ENCODE results near the gene TMEM184A. TPM values are rescaled to one million over a fixed set of nuclear protein-coding genes. Genes with fewer than 3 reads are reported as not detected.

The TMEM184A gene
- total and polyA plus RNA-seq, 10 of the 15 experiments (the other 5 are each of a cell fraction or from before 2014, with no cell fraction given), result 0.04 to 0.15 TPM; not detected in 8

DNA sequence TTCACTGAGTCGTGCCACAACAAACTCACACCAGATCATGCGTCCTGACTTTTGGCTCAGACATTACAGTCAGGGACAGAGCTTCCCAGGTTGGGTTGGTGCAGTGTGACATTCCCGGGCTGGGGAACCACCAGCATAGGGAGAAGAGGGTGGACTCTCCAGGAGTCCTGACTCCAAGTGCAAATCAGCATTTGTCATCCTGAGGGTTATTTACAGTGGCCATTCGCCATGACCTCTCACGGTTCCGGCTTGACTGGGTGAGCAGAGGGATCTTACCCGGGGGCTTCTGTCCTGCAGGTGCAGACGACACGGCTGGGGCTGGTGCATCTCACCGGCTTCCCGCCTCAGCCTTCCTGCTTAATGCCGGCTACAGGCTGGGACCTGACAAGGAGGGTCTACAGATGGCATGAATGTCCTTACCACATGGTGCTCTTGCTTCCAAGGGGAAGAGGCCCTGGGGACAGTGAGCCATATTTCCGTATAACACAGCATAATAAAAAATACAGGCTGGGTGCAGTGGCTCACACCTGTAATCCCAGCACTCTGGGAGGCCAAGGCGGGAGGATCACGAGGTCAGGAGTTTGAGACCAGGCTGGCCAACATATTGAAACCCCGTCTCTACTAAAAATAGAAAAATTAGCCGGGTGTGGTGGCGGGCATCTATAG lies 39.3 kb downstream of the TMEM184A start:
- ATAC-seq, result no peak
- peaks cover 2% of the 10 kb centered on the region; the same call in 1 of the 3 replicates for H3K9me3 ChIP-seq (replicated peaks; ENCODE audit: control insufficient read depth, insufficient read depth, low read length)
- DNase-seq (ENCODE audit: low read depth, low spot score), result no peak
- TF ChIP-seq, protein P1, sequence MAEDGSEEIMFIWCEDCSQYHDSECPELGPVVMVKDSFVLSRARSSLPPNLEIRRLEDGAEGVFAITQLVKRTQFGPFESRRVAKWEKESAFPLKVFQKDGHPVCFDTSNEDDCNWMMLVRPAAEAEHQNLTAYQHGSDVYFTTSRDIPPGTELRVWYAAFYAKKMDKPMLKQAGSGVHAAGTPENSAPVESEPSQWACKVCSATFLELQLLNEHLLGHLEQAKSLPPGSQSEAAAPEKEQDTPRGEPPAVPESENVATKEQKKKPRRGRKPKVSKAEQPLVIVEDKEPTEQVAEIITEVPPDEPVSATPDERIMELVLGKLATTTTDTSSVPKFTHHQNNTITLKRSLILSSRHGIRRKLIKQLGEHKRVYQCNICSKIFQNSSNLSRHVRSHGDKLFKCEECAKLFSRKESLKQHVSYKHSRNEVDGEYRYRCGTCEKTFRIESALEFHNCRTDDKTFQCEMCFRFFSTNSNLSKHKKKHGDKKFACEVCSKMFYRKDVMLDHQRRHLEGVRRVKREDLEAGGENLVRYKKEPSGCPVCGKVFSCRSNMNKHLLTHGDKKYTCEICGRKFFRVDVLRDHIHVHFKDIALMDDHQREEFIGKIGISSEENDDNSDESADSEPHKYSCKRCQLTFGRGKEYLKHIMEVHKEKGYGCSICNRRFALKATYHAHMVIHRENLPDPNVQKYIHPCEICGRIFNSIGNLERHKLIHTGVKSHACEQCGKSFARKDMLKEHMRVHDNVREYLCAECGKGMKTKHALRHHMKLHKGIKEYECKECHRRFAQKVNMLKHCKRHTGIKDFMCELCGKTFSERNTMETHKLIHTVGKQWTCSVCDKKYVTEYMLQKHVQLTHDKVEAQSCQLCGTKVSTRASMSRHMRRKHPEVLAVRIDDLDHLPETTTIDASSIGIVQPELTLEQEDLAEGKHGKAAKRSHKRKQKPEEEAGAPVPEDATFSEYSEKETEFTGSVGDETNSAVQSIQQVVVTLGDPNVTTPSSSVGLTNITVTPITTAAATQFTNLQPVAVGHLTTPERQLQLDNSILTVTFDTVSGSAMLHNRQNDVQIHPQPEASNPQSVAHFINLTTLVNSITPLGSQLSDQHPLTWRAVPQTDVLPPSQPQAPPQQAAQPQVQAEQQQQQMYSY (CRISPR knock-in tag; IDR thresholded peaks at IDR 0.05), result no peak
- TF ChIP-seq, protein P2, sequence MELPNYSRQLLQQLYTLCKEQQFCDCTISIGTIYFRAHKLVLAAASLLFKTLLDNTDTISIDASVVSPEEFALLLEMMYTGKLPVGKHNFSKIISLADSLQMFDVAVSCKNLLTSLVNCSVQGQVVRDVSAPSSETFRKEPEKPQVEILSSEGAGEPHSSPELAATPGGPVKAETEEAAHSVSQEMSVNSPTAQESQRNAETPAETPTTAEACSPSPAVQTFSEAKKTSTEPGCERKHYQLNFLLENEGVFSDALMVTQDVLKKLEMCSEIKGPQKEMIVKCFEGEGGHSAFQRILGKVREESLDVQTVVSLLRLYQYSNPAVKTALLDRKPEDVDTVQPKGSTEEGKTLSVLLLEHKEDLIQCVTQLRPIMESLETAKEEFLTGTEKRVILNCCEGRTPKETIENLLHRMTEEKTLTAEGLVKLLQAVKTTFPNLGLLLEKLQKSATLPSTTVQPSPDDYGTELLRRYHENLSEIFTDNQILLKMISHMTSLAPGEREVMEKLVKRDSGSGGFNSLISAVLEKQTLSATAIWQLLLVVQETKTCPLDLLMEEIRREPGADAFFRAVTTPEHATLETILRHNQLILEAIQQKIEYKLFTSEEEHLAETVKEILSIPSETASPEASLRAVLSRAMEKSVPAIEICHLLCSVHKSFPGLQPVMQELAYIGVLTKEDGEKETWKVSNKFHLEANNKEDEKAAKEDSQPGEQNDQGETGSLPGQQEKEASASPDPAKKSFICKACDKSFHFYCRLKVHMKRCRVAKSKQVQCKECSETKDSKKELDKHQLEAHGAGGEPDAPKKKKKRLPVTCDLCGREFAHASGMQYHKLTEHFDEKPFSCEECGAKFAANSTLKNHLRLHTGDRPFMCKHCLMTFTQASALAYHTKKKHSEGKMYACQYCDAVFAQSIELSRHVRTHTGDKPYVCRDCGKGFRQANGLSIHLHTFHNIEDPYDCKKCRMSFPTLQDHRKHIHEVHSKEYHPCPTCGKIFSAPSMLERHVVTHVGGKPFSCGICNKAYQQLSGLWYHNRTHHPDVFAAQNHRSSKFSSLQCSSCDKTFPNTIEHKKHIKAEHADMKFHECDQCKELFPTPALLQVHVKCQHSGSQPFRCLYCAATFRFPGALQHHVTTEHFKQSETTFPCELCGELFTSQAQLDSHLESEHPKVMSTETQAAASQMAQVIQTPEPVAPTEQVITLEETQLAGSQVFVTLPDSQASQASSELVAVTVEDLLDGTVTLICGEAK (IDR thresholded peaks at IDR 0.05; ENCODE audit: borderline replicate concordance), result no peak
- TF ChIP-seq FOXK2 (IDR thresholded peaks at IDR 0.05), result no peak
- no peak for TF ChIP-seq ASH2L (IDR thresholded peaks at IDR 0.05; ENCODE audit: borderline replicate concordance, low read depth)
- TF ChIP-seq ETV6 (conservative IDR thresholded peaks at IDR 0.05 in 1 of 2, IDR thresholded peaks at IDR 0.05 in 1 of 2; ENCODE audit: borderline replicate concordance in 1 of 2, low read depth in 1 of 2), result no peak
- no peak for TF ChIP-seq EGR1 (IDR thresholded peaks at IDR 0.05; ENCODE audit: borderline replicate concordance in 1 of 2, low read depth in 2 of 2, low read length in 2 of 2)
- no peak for TF ChIP-seq RAD51 (IDR thresholded peaks at IDR 0.05)
- no peak for TF ChIP-seq BCL3 (IDR thresholded peaks at IDR 0.05; ENCODE audit: borderline replicate concordance, insufficient read depth, low read depth, low read length, poor library complexity, severe bottlenecking)
- TF ChIP-seq, protein P3, sequence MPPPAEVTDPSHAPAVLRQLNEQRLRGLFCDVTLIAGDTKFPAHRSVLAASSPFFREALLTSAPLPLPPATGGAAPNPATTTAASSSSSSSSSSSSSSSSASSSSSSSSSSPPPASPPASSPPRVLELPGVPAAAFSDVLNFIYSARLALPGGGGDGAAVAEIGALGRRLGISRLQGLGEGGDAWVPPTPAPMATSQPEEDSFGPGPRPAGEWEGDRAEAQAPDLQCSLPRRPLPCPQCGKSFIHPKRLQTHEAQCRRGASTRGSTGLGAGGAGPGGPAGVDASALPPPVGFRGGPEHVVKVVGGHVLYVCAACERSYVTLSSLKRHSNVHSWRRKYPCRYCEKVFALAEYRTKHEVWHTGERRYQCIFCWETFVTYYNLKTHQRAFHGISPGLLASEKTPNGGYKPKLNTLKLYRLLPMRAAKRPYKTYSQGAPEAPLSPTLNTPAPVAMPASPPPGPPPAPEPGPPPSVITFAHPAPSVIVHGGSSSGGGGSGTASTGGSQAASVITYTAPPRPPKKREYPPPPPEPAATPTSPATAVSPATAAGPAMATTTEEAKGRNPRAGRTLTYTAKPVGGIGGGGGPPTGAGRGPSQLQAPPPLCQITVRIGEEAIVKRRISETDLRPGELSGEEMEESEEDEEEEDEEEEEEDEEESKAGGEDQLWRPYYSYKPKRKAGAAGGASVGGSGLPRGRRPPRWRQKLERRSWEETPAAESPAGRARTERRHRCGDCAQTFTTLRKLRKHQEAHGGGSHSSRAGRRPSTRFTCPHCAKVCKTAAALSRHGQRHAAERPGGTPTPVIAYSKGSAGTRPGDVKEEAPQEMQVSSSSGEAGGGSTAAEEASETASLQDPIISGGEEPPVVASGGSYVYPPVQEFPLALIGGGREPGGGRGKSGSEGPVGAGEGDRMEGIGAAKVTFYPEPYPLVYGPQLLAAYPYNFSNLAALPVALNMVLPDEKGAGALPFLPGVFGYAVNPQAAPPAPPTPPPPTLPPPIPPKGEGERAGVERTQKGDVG (CRISPR knock-in tag; IDR thresholded peaks at IDR 0.05), result no peak
- TF ChIP-seq NBN (IDR thresholded peaks at IDR 0.05), result no peak

More for the DNA sequence above, 39.3 kb downstream of the TMEM184A start:
- RAD21 ChIA-PET (ENCODE audit: unreplicated experiment), result no interaction called here
- H3K36me3 ChIP-seq (ENCODE audit: control insufficient read depth in 2 of 2, insufficient read depth in 2 of 2, low read length in 1 of 2), result no peaks in the 10 kb centered on the region
- SMC1A ChIA-PET (ENCODE audit: uncharacterized antibody, unreplicated experiment), result no interaction called here
- H3K79me2 ChIP-seq (ENCODE audit: control insufficient read depth, insufficient read depth, low read length), result no peaks in the 10 kb centered on the region
- FAIRE-seq, result no peak
- no TSS peak for BruUV-seq (replicated peaks)
- POLR2A ChIA-PET, result no interaction called here
- WGBS (ENCODE audit: insufficient coverage, insufficient replicate concordance, low lambda C conversion rate, missing lambda C conversion rate), result 67% methylated on average over 18 of the region's 18 CpGs
- H3K4me2 ChIP-seq (ENCODE audit: control insufficient read depth, insufficient read depth), result no peak overlapping the region
- H4K20me1 ChIP-seq (ENCODE audit: control insufficient read depth, insufficient read depth), result no peaks in the 10 kb centered on the region
- intact Hi-C loops (cut with micrococcal nuclease; ENCODE audit: unreplicated experiment), result no loop called here
- H3K4me1 ChIP-seq (ENCODE audit: control insufficient read depth, insufficient read depth, low read length), result peaks cover 10% of the 10 kb centered on the region
- in situ Hi-C loops (cut with MboI), result no loop called here
- CTCF ChIA-PET, result no interaction called here
- H3K27ac ChIP-seq (ENCODE audit: control insufficient read depth, insufficient read depth), result no peak overlapping the region
- H3K4me3 ChIP-seq, result no peak overlapping the region
- no peak overlapping the region for H2AFZ ChIP-seq (ENCODE audit: control insufficient read depth, low read depth, low read length)
- no peaks in the 10 kb centered on the region for H3K27me3 ChIP-seq (replicated peaks in 1 of 2; ENCODE audit: control insufficient read depth in 2 of 2, insufficient read depth in 2 of 2, low read length in 1 of 2)
- no peak overlapping the region for H3K9ac ChIP-seq (ENCODE audit: control insufficient read depth, insufficient read depth, low read length)

Data from GM12878 (cell line).